Hepatocyte (in vitro differentiated cells): ENCODE results near the gene PDGFRB.

ENCODE experiments used
- EZH2 ChIP-seq: fragments of 200-600 bp; sonication (generic); IDR thresholded peaks from 2 replicates; pipeline ENCODE4 v1.6.1; 2016; ENCODE audit warnings: antibody characterized with exemption, mild to moderate bottlenecking, borderline replicate concordance
- EZH2phosphoT487 ChIP-seq: fragments of 200-600 bp; sonication (generic); IDR thresholded peaks from one replicate; pipeline ENCODE4 v1.6.1; 2018; ENCODE audit warnings: antibody characterized with exemption, mild to moderate bottlenecking, low read depth, moderate library complexity; ENCODE audit not compliant: unreplicated experiment, severe bottlenecking
- TF ChIP-seq, protein P1 (sequence below): fragments of 200-600 bp; sonication (generic); IDR thresholded peaks from 2 replicates; pipeline ENCODE4 v1.5.1; 2016; ENCODE audit warnings: antibody characterized with exemption, mild to moderate bottlenecking; ENCODE audit not compliant: poor library complexity

DNA sequence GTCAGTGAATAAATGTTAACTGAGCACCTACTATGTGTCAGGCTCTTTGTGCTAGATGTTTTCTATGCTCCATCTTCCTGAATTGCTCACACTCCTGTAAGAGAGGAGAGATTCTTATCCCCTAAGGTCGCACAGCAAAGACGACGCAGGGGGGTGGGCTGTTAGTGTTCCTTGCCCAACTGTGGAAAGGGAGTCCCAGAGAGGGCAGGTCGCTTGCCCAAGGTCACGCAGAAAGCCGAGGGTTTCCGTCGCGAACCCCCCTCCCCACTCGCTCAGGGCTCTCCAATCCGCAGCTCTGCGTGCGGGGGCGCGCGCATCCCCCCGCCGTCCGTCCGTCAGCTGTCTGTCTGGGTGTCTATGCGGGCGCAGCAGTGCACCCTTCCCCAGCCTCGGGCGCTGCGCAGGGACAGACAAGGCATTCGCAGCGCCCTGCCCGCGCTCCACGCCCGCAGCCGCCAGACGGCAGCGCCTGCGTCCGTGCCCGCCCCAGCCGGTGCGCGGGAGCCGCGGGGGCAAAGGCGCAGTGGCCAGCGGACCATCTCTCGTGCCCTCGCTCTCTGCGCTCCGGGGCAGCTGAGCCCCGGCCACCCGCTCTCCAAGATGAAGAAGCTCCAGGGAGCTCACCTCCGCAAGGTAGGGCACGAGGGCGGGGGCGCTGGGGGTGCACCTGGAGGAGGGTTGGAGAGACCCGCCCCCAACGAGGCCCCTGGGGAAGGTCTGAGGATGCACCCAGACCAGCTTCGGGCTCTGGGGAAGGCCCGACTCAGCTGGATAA is 34.3 kb upstream of the PDGFRB start, which contains the start of gene SLC6A7:
- no peak for TF ChIP-seq EZH2phosphoT487
- peak; percentile 41 for TF ChIP-seq EZH2
- TF ChIP-seq, protein P1, sequence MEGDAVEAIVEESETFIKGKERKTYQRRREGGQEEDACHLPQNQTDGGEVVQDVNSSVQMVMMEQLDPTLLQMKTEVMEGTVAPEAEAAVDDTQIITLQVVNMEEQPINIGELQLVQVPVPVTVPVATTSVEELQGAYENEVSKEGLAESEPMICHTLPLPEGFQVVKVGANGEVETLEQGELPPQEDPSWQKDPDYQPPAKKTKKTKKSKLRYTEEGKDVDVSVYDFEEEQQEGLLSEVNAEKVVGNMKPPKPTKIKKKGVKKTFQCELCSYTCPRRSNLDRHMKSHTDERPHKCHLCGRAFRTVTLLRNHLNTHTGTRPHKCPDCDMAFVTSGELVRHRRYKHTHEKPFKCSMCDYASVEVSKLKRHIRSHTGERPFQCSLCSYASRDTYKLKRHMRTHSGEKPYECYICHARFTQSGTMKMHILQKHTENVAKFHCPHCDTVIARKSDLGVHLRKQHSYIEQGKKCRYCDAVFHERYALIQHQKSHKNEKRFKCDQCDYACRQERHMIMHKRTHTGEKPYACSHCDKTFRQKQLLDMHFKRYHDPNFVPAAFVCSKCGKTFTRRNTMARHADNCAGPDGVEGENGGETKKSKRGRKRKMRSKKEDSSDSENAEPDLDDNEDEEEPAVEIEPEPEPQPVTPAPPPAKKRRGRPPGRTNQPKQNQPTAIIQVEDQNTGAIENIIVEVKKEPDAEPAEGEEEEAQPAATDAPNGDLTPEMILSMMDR: no peak
